Activated CD8-positive, alpha-beta T cell treated with anti-CD3 and anti-CD28 coated beads for 36 hours (primary cell): ENCODE data around the gene MORC1. TPM values are rescaled to one million over a fixed set of nuclear protein-coding genes. Genes with fewer than 3 reads are reported as not detected.

ENCODE experiments used
- ATAC-seq: fragments of 200-7000 bp; cut with Tn5 transposase; one replicate; pipeline ENCODE4 v1.10.0; 2021; ENCODE audit warnings: mild to moderate bottlenecking, moderate library complexity
- CTCF ChIA-PET: fragments of 350-600 bp; sonication (Branson Sonifier 250); formaldehyde crosslinking; loops from one replicate; lab custom pipeline; 2021; ENCODE audit warnings: antibody characterized with exemption; lab: Charles Lee
- POLR2A ChIA-PET: fragments of 350-600 bp; sonication (Branson Sonifier 250); formaldehyde crosslinking; loops from one replicate; lab custom pipeline; 2021; ENCODE audit warnings: antibody characterized with exemption; lab: Charles Lee
- DNase-seq: peaks from one replicate; pipeline ENCODE4 v3.0.0-alpha.2; 2020
- H3K27ac Mint-ChIP-seq: one replicate; pipeline ENCODE4 v1.8.0; 2021; ENCODE audit warnings: mild to moderate bottlenecking, mixed read lengths
- H3K27me3 Mint-ChIP-seq: one replicate; pipeline ENCODE4 v1.8.0; 2021; ENCODE audit warnings: mixed read lengths
- H3K36me3 Mint-ChIP-seq: one replicate; pipeline ENCODE4 v1.8.0; 2021; ENCODE audit warnings: low read depth, mixed read lengths
- H3K4me1 Mint-ChIP-seq: one replicate; pipeline ENCODE4 v1.8.0; 2021; ENCODE audit warnings: low read depth, mixed read lengths
- H3K4me3 Mint-ChIP-seq: one replicate; pipeline ENCODE4 v1.8.0; 2021; ENCODE audit warnings: mild to moderate bottlenecking, moderate library complexity, mixed read lengths
- H3K9me3 Mint-ChIP-seq: one replicate; pipeline ENCODE4 v1.8.0; 2021; ENCODE audit warnings: mixed read lengths
- CTCF ChIP-seq: fragments of 200-600 bp; IDR thresholded peaks from one replicate; pipeline ENCODE4 v1.8.0; 2022; ENCODE audit warnings: antibody characterized with exemption, mild to moderate bottlenecking
- intact Hi-C: fragments of 100-400 bp; cut with micrococcal nuclease; formaldehyde crosslinking; loops from one replicate; pipeline ENCODE4 v1.10.0; 2022
- total RNA-seq, 2 experiments: library from RNA; stranded (reverse); gene quantifications; one replicate each; pipeline ENCODE4 v1.2.3, GENCODE V29; 2021

The MORC1 gene
- total RNA-seq, 2 experiments from 2014 or later, result not detected

- no peaks in the 10 kb centered on the region for H3K4me1 Mint-ChIP-seq
- no peak overlapping the region for H3K4me3 Mint-ChIP-seq
- peaks cover 4% of the 10 kb centered on the region for H3K27me3 Mint-ChIP-seq
- no peak overlapping the region for H3K27ac Mint-ChIP-seq
- intact Hi-C loops, result no loop called here
- ChIA-PET CTCF (no interaction called here), POLR2A (no interaction called here)
- no peaks in the 10 kb centered on the region for H3K36me3 Mint-ChIP-seq
- no peak for TF ChIP-seq CTCF
- DNase-seq, result no peak
- no peaks in the 10 kb centered on the region for H3K9me3 Mint-ChIP-seq
- no peak for ATAC-seq
Observed at GRCh38 chr3:109114746-109115145, 3.2 kb downstream of the MORC1 start.

- ATAC-seq, result no peak
- ChIA-PET POLR2A (no interaction called here), CTCF (interaction anchor here (1.1 kb wide), 1 partner anchor 9 kb away, joined by 4 read pairs; no protein-coding TSS in a partner anchor)
- Mint-ChIP-seq H3K36me3 (no peaks in the 10 kb centered on the region), H3K27ac (no peak overlapping the region), H3K9me3 (no peaks in the 10 kb centered on the region), H3K4me1 (no peaks in the 10 kb centered on the region), H3K27me3 (peaks cover 4% of the 10 kb centered on the region), H3K4me3 (no peak overlapping the region)
- intact Hi-C loops, result no loop called here
- TF ChIP-seq CTCF, result no peak
- DNase-seq, result no peak
Observed at GRCh38 chr3:109112946-109113760, 4.8 kb downstream of the MORC1 start.

- ChIA-PET POLR2A (no interaction called here), CTCF (interaction anchor here (1.1 kb wide), 1 partner anchor 85 kb away, joined by 3 read pairs; no protein-coding TSS in a partner anchor)
- intact Hi-C loops, result no loop called here
- H3K9me3 Mint-ChIP-seq, result no peaks in the 10 kb centered on the region
- H3K4me3 Mint-ChIP-seq, result no peak overlapping the region
- DNase-seq (no peak), ATAC-seq (no peak)
- no peak for TF ChIP-seq CTCF
- H3K36me3 Mint-ChIP-seq, result no peaks in the 10 kb centered on the region
- no peak overlapping the region for H3K27ac Mint-ChIP-seq
- H3K4me1 Mint-ChIP-seq, result no peaks in the 10 kb centered on the region
- H3K27me3 Mint-ChIP-seq, result peaks cover 9% of the 10 kb centered on the region
Observed at GRCh38 chr3:109109574-109109973, 8.4 kb downstream of the MORC1 start.

- ChIA-PET CTCF (interaction anchor here (0.9 kb wide), 2 partner anchors 37 to 74 kb away, joined by 3 to 6 read pairs; no protein-coding TSS in a partner anchor), POLR2A (no interaction called here)
Observed at GRCh38 chr3:109098079-109098644, 19.8 kb downstream of the MORC1 start.

More at GRCh38 chr3:109098079-109098644, 19.8 kb downstream of the MORC1 start:
- Mint-ChIP-seq H3K4me1 (no peaks in the 10 kb centered on the region), H3K36me3 (no peaks in the 10 kb centered on the region), H3K27me3 (peaks cover 3% of the 10 kb centered on the region), H3K27ac (no peak overlapping the region), H3K4me3 (no peak overlapping the region), H3K9me3 (no peaks in the 10 kb centered on the region)
- peak; percentile 6 for DNase-seq
- intact Hi-C loops, result no loop called here
- TF ChIP-seq CTCF, result no peak
- no peak for ATAC-seq
